Stimulated activated naive CD8-positive, alpha-beta T cell treated with anti-CD3 and anti-CD28 coated beads, Interleukin-15, Interleukin-2, amounts not matched to agents 100 U/mL and 50 U/mL, for 24 hours (primary cell): Measurements from ENCODE around the gene SNAP25.

Source experiments
- ATAC-seq: fragments of 150-1000 bp; cut with Tn5 transposase; one replicate; pipeline ENCODE4 v1.10.0; 2021
- DNase-seq: peaks from one replicate; pipeline ENCODE4 v3.0.0; 2021

Gene SNAP25

GRCh38 chr20:10263385-10264165 is 44.9 kb downstream of the SNAP25 start:
- DNase-seq (no peak), ATAC-seq (no peak)

GRCh38 chr20:10264166-10264558 is 45.5 kb downstream of the SNAP25 start:
- no peak for ATAC-seq
- DNase-seq = no peak

GRCh38 chr20:10268636-10269035 is 50.0 kb downstream of the SNAP25 start:
- ATAC-seq = no peak

GRCh38 chr20:10270630-10271029 is 52.0 kb downstream of the SNAP25 start:
- no peak for ATAC-seq
- no peak for DNase-seq

More at GRCh38 chr20:10268636-10269035, 50.0 kb downstream of the SNAP25 start:
- DNase-seq = no peak

GRCh38 chr20:10271494-10272219 is 53.0 kb downstream of the SNAP25 start:
- DNase-seq (no peak), ATAC-seq (no peak)

GRCh38 chr20:10276878-10277580 is 58.4 kb downstream of the SNAP25 start:
- DNase-seq (no peak), ATAC-seq (no peak)

GRCh38 chr20:10277616-10278015 is 59.0 kb downstream of the SNAP25 start:
- DNase-seq (no peak), ATAC-seq (no peak)

GRCh38 chr20:10278412-10278811 is 59.8 kb downstream of the SNAP25 start:
- DNase-seq (no peak), ATAC-seq (no peak)

GRCh38 chr20:10280018-10280908 is 61.6 kb downstream of the SNAP25 start:
- DNase-seq (no peak), ATAC-seq (no peak)

GRCh38 chr20:10281911-10282310 is 63.3 kb downstream of the SNAP25 start:
- ATAC-seq (no peak), DNase-seq (no peak)

GRCh38 chr20:10282979-10283456 is 64.4 kb downstream of the SNAP25 start:
- no peak for DNase-seq
- no peak for ATAC-seq

GRCh38 chr20:10286356-10286755 is 67.7 kb downstream of the SNAP25 start:
- DNase-seq = no peak
- no peak for ATAC-seq

- ATAC-seq (no peak), DNase-seq (no peak)
Observed at GRCh38 chr20:10288421-10288820, 69.8 kb downstream of the SNAP25 start.

GRCh38 chr20:10288954-10289646 is 70.5 kb downstream of the SNAP25 start:
- ATAC-seq = no peak
- DNase-seq = no peak

GRCh38 chr20:10291568-10292248 is 73.1 kb downstream of the SNAP25 start:
- DNase-seq = no peak

GRCh38 chr20:10297223-10297622 is 78.6 kb downstream of the SNAP25 start:
- ATAC-seq = no peak

More at GRCh38 chr20:10291568-10292248, 73.1 kb downstream of the SNAP25 start:
- no peak for ATAC-seq

GRCh38 chr20:10297684-10298240 is 79.1 kb downstream of the SNAP25 start:
- ATAC-seq (no peak), DNase-seq (no peak)

More at GRCh38 chr20:10297223-10297622, 78.6 kb downstream of the SNAP25 start:
- DNase-seq = no peak

- DNase-seq = no peak
- no peak for ATAC-seq
Observed at GRCh38 chr20:10300582-10301446, 82.2 kb downstream of the SNAP25 start.

- DNase-seq (no peak), ATAC-seq (no peak)
Observed at GRCh38 chr20:10303852-10304251, 85.2 kb downstream of the SNAP25 start.
